T-helper 9 cell (primary cell): ENCODE results near the gene PDPK1.
A peak's percentile ranks its signal among the peaks of the same experiment; 100 is the strongest.
"Not testable (repeated sequence)": the region's sequence is repeated elsewhere in the genome, so short reads cannot be mapped to it uniquely, and the experiment has no call there.

ENCODE experiments used
- DNase-seq: peaks from one replicate; pipeline ENCODE4 v3.0.0-alpha.2; 2020

PDPK1 gene

DNA sequence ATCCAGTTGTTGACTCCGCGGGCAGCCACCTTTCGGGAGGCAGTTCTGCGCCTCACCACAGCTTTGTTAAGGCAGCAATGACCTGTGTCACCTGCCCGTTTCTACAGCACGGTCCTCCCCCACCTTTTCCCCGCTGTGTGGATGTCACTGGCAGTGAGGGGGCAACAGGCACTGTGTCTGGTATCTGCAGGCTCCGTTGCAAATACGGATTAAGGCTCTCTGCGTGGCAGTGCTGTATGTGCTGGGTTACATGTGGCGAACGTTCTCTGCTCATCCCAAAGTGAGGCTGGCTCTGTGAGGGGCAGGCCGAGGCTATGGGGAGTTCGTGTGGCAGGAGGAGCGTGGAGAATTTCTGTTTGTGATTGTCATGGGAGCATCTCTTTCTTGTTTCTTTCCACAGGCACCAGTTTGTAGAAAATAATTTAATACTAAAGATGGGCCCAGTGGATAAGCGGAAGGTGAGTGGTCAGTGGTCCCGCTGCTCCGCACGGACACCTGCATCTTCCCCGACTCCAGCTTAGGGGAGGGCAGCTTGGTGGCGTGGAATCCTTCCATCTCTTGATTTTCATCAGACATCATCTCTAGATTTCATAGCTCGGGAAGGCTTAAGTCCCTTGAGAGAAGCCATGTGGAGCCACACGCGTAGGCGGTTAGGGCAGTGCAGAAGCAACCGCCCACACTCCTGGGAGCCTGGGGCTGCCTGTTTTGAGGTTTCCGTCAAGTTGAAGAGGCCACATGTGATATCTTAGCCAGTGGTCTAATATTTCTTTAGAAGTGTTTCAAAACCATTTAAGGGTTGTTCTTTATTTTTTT lies 57.8 kb downstream of the PDPK1 start:
- DNase-seq = no peak

- DNase-seq = no peak
Observed at GRCh38 chr16:2596747-2597559, 59.1 kb downstream of the PDPK1 start.

GRCh38 chr16:2597560-2597902 lies 59.7 kb downstream of the PDPK1 start:
- DNase-seq = no peak

DNA sequence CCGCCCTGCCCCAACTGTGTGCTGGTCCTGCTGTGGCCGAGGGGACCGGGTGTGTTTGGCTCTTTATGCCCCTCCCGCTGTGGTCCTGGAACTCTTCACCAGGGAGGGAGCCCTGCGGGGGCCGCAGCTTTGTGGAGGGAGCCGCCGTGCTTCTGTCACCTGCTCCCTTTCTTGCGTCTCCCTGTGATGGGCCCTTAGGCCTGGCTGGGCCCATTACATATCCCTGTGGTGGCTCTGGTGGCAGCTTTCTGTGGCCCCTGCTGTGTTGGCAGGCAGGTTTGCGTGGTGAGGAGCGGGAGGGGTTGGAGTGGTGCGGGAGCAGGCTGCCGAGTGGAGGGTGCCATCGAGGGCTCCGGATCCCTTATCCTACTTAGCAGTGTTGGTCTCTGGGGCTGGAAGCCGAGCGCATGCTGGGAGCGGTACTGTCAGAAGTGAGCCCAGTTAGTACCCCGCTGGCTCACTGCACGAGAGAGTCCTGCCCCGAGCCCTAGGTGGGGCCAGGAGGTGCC lies 60.4 kb downstream of the PDPK1 start:
- no peak for DNase-seq

- DNase-seq = no peak
Observed at GRCh38 chr16:2598723-2599122, 60.9 kb downstream of the PDPK1 start.

- not testable (repeated sequence) for DNase-seq
Observed at GRCh38 chr16:2599165-2599564, 61.3 kb downstream of the PDPK1 start.

DNA sequence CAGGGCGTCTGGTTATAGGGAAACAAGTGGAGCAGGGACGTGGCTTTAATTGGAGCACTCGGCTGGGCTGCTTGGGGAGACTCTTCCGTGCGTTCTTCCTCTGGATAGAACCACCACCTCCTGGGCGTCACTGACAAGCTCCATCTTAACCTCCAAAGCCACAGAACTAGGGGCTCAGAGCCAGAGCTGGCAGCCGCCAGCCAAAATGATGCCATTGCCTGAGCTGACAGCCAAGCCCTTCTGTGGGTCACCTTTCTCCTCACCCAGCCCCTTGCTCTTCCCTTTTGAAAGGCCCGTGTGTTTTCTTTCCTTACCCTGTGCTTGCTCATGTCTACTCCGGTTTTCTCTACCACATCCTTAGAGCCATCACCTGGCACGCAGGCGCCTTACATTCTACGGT lies 62.0 kb downstream of the PDPK1 start:
- DNase-seq = not testable (repeated sequence)

- not testable (repeated sequence) for DNase-seq
Observed at GRCh38 chr16:2601301-2602025, 63.6 kb downstream of the PDPK1 start.

DNA sequence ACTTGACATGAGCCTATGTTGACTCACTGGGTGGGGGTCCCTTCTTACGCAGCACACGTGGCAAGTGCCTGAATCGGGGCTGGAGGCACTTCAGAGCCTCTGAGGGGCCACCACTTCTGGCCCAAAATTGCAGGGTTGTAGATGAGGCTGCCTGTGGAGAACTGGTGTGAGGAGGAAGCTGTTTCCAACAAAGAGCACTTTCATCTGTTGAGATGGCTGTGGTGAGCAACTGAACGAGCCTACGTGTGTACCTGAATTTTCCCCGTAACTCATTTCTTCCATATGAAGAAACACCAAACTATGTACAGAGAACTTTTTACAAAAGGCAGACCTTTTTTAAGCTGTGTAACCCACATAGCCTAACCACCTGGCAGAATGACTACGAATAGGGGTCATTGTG lies 64.4 kb downstream of the PDPK1 start:
- not testable (repeated sequence) for DNase-seq

DNA sequence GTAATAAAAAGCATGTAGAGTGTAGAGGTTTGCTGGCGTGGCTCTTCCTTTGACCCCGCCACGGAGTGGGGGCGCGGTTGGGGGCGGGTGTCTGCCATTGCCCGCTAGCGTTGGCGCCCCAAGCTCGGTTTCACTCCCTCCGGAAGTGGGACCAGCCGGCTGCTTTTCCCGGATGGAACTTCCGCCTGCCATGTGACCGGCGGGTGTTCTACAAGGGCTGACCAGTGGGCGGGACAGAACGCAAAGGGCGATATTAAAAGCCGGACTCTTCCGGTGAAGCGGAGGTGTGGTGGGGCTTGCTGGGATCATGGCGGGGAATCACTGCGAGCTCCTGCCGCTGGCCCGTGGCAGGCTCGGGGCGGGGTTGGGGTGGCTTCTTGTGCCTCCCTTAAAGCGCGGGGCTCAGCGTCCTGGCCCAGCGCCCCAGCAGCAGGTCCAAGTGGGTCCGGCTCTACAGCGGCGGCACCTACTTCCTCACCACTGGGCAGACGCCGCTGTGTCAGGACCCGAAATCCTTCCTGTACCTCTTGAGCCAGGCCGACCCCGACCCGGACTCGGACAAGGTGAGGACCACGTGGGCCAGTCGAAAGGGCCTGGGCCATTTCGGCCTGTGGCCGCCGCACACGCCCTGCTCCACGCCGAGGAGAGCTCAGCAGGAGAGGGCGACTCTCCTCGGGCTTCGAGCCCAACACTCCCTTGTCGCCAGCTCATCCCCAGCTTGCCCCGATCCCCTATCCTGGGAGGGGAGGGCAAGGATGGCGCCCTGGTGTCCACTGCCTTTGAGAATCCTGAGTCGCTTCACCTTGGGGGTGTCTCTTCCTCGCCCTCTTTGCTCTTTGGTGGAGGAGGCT lies 65.6 kb downstream of the PDPK1 start:
- peak; percentile 50 for DNase-seq

DNA sequence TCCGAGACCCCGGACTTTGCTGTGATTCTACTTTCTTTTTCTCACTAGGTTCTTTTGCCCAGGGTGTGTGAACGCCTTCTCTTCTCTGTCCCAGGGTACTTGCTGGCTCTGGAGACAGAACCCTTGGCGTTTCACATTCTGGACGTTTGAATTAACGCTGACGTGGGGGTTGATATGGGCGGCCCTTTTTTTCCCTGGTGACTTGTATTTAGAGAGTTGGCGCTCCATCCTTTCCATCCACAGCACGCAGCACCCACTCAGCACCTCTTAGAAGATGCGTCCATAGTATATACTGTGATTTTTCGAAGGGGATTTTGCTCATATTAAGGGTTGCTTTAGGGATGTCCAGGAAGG lies 66.2 kb downstream of the PDPK1 start:
- DNase-seq = not testable (repeated sequence)

DNA sequence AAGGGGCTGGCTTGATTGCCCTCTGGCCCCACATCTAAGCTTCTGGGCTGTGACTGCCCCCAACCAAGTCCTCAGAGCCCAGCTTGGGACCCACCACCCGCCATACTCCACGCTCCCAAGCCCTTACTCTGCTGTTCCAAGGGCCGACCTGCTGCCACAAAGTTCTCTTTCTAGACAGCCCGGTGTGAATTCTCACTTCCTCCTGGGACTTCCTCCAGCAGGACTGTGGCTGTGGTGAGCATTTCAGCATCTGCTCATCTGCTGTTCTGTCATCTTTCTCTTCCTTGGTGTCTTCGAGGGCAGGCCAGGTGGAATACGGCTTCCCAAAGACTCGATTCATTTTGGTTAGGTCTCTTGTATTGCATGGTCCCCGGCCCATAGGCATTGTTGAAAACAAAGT lies 69.0 kb downstream of the PDPK1 start:
- not testable (repeated sequence) for DNase-seq

GRCh38 chr16:2609345-2609744 lies 71.5 kb downstream of the PDPK1 start:
- not testable (repeated sequence) for DNase-seq

DNA sequence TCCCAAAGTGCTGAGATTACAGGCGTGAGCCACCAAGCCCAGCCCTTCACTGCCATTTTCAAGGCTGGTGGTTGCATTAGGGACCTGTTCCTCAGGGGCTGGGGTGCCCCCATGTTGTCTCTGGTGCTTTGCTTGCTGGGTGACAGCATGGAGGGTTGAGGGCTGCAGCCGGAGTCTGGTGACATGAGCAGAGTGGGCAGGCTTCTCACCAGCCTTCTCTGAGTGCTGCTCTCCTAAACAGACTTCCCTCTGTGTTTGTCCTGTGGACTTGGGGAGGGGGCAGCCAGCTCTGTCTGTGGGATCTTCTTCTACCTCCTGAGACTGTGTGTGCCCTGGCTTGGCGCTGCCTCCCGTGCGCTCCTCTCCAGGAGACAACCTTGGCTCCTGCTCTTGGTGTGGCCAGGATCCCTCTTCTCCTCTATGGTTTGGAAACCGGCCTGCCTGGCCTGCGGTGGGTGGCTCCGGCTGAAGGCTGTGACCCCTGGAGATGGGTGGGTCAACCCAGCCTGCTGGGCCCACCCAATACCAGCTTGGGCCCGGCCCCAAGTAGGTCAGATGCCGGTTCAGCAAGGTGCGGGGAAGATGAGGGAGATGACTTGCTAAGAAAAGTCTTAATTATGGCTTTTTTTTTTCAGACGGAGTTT lies 72.1 kb downstream of the PDPK1 start:
- DNase-seq = no peak

DNA sequence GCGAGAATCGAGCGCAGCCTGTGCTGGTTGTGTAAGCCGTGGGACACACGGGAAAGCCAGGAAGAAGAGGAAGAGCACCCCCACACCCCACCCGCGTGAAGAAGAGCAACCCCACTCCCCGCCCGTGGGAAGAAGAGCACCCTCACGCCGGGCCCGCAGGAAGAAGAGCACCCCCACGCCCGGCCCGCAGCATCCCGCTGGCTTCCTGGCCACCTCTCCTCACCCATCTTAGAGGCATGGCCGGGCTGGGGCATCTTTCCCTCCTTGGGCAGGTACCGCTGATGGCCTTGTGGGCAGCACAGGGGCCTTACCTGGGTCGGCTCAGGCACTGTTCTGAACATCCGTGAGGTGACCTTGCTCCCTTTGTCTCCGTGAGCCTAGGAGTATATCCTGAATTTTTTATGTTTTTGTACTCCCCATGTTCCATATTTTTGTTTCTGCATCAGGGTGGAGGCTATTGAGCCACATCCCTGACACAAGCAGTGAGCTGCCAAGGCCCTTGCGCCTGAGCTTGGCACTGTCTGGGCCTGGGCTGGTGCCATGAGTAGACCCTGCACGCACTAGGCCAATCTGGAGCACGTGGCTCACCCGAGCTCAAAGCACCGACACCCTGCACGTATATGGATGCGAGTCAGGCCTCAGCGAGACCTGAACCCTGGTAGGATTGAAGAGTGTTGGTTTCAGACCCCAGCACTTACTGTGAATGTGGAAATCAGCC lies 73.1 kb downstream of the PDPK1 start:
- DNase-seq = no peak

DNA sequence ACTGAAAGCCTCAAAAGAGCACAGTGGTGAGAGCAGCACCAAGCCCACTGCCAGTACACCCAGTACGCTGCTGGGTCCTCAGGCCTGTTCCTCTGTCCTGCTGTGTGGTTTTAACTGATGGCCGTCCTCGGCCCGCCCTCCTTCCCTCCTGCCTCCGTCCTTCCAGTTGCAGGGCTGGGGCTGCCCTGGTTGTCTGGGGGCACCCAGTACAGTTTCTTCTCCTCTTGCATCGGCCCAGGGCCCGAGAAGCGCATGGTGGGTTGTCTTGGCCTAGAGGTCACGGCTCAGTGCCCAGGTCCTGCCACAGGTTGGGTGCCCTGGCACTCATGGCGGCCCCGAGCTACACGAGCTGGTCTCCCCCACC lies 73.7 kb downstream of the PDPK1 start:
- DNase-seq = no peak

DNA sequence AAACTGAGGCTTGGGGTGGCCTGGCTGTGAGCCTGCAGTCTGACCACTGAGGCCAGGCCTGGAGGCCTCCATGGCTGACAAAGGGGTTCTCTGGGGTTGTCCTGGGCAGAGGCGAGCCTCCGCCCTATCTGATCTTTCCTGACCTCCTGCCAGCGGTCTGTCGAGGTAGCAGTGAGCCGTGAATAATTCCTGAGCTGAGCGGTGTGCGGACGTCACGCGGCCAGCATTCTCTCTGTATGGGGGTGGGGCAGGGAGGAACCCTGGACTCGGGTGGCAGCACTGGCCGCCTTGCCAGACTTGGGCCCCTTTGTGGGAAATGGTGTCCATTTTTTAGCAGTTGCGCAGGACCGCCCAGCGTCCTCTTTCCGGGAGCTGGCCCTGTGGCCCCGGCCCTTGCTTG lies 74.1 kb downstream of the PDPK1 start:
- DNase-seq = not testable (repeated sequence)

GRCh38 chr16:2613251-2613650 lies 75.4 kb downstream of the PDPK1 start:
- DNase-seq = not testable (repeated sequence)

- DNase-seq = no peak
Observed at GRCh38 chr16:2614761-2615191, 77.0 kb downstream of the PDPK1 start.

- not testable (repeated sequence) for DNase-seq
Observed at GRCh38 chr16:2618964-2619363, 81.1 kb downstream of the PDPK1 start.

DNA sequence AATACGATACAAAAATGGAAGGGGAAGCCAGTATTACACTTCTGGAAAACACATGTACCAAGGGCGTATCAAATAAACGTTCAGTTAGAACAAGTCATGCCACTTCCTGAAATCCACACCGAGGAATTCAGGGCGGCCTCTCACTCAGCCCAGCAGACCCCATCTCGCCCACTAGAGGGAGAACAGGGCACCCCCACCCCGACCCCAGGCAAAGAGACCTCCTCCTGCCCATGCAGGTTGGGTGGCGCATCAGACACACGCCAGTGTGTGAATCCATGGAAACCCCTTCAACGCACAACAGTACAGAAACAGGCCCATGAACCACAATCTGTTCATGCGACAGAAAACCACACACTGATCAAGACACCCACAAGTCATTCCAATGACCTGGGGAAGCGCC lies 81.8 kb downstream of the PDPK1 start:
- DNase-seq = not testable (repeated sequence)
